AG09319 (cell line): ENCODE results near the gene FZD10.

Source experiments
- DNase-seq: peaks from one replicate; pipeline ENCODE4 v3.0.0-alpha.2; 2010; ENCODE audit warnings: low read depth; ENCODE audit errors: extremely low read depth
- CTCF ChIP-seq: IDR thresholded peaks from 2 replicates; pipeline ENCODE4 v1.5.1; 2011; ENCODE audit warnings: low read depth, mild to moderate bottlenecking, inconsistent platforms, low read length, moderate library complexity

Gene FZD10

GRCh38 chr12:130205495-130205894, 43.2 kb downstream of the FZD10 start:
- TF ChIP-seq CTCF, result no peak
- DNase-seq, result no peak

- no peak for DNase-seq
- no peak for TF ChIP-seq CTCF
Measured at GRCh38 chr12:130212384-130212989, 50.2 kb downstream of the FZD10 start.

GRCh38 chr12:130213249-130213648, 51.0 kb downstream of the FZD10 start:
- no peak for TF ChIP-seq CTCF
- DNase-seq, result no peak

GRCh38 chr12:130214686-130215395, 52.6 kb downstream of the FZD10 start:
- DNase-seq, result no peak
- TF ChIP-seq CTCF, result no peak
